Fibroblast of lung (primary cell): ENCODE results near the gene SORCS3. TPM values are rescaled to one million over a fixed set of nuclear protein-coding genes. Genes with fewer than 3 reads are reported as not detected.

Source experiments
- DNase-seq, 2 donors: peaks; one replicate each; pipeline versions ENCODE4 v3.0.0 to v3.0.0-alpha.2; 2010; ENCODE audit warnings: low read depth in 2 of 2
- H2AFZ ChIP-seq: 2 replicates; pipeline ENCODE4 v1.5.1; 2012; ENCODE audit warnings: low read length, control low read depth, inconsistent platforms
- H3K27ac ChIP-seq: 2 replicates; pipeline ENCODE4 v1.5.1; 2011; ENCODE audit warnings: low read length, control low read depth; ENCODE audit not compliant: insufficient read depth
- H3K27me3 ChIP-seq: 2 replicates; pipeline ENCODE4 v1.5.1; 2011; ENCODE audit warnings: mild to moderate bottlenecking, low read length; ENCODE audit not compliant: control insufficient read depth, insufficient read depth
- H3K36me3 ChIP-seq: 2 replicates; pipeline ENCODE4 v1.5.1; 2011; ENCODE audit warnings: low read length; ENCODE audit not compliant: control insufficient read depth, insufficient read depth
- H3K4me1 ChIP-seq: 2 replicates; pipeline ENCODE4 v1.5.1; 2011; ENCODE audit warnings: low read length; ENCODE audit not compliant: control insufficient read depth, insufficient read depth; ENCODE audit errors: extremely low read depth
- H3K4me2 ChIP-seq: 2 replicates; pipeline ENCODE4 v1.5.1; 2011; ENCODE audit warnings: low read length, control low read depth; ENCODE audit not compliant: insufficient read depth; ENCODE audit errors: extremely low read depth
- H3K4me3 ChIP-seq, 4 experiments: fragments of 200-600 bp in 1 of 4; sonication (generic) in 1 of 4; replicated peaks in 1 of 4; 2 replicates each; pipeline ENCODE4 v1.5.1; 2011 to 2016; ENCODE audit warnings: low read length in 4 of 4, low read depth in 3 of 4, mild to moderate bottlenecking in 3 of 4, control low read depth in 2 of 4, inconsistent platforms in 1 of 4, mixed read lengths in 1 of 4; ENCODE audit not compliant: insufficient read depth in 1 of 4; ENCODE audit errors: control extremely low read depth in 1 of 4
- H3K79me2 ChIP-seq: 2 replicates; pipeline ENCODE4 v1.5.1; 2012; ENCODE audit warnings: mild to moderate bottlenecking, low read length, inconsistent platforms; ENCODE audit not compliant: control insufficient read depth, insufficient read depth
- H3K9ac ChIP-seq: 2 replicates; pipeline ENCODE4 v1.5.1; 2011; ENCODE audit warnings: mild to moderate bottlenecking, low read length, control low read depth; ENCODE audit not compliant: insufficient read depth
- H3K9me3 ChIP-seq: 2 replicates; pipeline ENCODE4 v1.5.1; 2012; ENCODE audit warnings: low read depth, low read length; ENCODE audit not compliant: control insufficient read depth, insufficient read depth
- H4K20me1 ChIP-seq: 2 replicates; pipeline ENCODE4 v1.5.1; 2011; ENCODE audit warnings: low read length; ENCODE audit not compliant: control insufficient read depth, insufficient read depth; ENCODE audit errors: extremely low read depth
- EZH2 ChIP-seq: IDR thresholded peaks from 2 replicates; pipeline ENCODE4 v1.5.1; 2012; ENCODE audit warnings: low read length, control low read depth, mild to moderate bottlenecking; ENCODE audit errors: missing control alignments
- polyA plus RNA-seq, 2 donors: library from polyadenylated mRNA; depleted of rRNA in 1 of 2; stranded (reverse) in 1 of 2; unstranded in 1 of 2; fragments of >200 nt; gene quantifications; 2 replicates each; pipeline ENCODE4 v1.2.1, GENCODE V29; 2011 to 2012; ENCODE audit warnings: missing spikeins in 1 of 2
- total RNA-seq: library from RNA; depleted of rRNA; stranded (reverse); fragments of >200 nt; gene quantifications from 2 replicates; pipeline ENCODE4 v1.2.1, GENCODE V29; 2014
- TF ChIP-seq, protein P1 (sequence below), 2 donors: IDR thresholded peaks in 1 of 2; conservative IDR thresholded peaks in 1 of 2; 1 replicate in 1 of 2; 2 replicates in 1 of 2; pipeline ENCODE4 v1.5.1; 2011 to 2012; ENCODE audit warnings: low read length in 2 of 2, control low read depth in 1 of 2, inconsistent platforms in 1 of 2, low read depth in 1 of 2, mild to moderate bottlenecking in 1 of 2

Gene SORCS3
- total and polyA plus RNA-seq, 2 donors (not counting 1 experiment from before 2014, with no cell fraction given) = not detected

DNA sequence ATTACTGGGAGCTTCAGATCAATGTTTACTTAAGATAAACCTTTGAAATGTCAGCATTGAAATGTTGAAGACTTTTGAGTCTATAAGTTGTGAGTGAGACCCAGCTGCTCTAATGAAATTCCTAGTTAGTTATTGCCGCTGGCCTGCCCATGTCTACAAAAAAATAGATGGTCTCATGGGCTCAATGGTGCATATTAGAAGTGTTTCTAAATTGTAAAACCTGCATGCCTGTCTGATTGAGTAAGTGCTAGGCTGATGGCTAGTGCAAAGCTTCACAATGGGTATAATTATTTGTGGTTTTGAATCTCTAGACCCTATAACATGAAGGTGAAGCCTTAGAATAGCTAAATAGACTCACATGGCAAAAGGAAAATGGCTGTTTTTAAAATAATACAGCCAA, 234.5 kb downstream of the SORCS3 start:
- no peaks in the 10 kb centered on the region for H3K9me3 ChIP-seq
- H3K4me2 ChIP-seq = no peak overlapping the region
- H3K36me3 ChIP-seq = no peaks in the 10 kb centered on the region
- no peaks in the 10 kb centered on the region for H3K27me3 ChIP-seq
- TF ChIP-seq, protein P1, sequence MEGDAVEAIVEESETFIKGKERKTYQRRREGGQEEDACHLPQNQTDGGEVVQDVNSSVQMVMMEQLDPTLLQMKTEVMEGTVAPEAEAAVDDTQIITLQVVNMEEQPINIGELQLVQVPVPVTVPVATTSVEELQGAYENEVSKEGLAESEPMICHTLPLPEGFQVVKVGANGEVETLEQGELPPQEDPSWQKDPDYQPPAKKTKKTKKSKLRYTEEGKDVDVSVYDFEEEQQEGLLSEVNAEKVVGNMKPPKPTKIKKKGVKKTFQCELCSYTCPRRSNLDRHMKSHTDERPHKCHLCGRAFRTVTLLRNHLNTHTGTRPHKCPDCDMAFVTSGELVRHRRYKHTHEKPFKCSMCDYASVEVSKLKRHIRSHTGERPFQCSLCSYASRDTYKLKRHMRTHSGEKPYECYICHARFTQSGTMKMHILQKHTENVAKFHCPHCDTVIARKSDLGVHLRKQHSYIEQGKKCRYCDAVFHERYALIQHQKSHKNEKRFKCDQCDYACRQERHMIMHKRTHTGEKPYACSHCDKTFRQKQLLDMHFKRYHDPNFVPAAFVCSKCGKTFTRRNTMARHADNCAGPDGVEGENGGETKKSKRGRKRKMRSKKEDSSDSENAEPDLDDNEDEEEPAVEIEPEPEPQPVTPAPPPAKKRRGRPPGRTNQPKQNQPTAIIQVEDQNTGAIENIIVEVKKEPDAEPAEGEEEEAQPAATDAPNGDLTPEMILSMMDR (conservative IDR thresholded peaks at IDR 0.05 in 1 of 2, IDR thresholded peaks at IDR 0.05 in 1 of 2; ENCODE audit: low read depth in 1 of 2, low read length in 2 of 2) = no peak
- TF ChIP-seq EZH2 = no peak
- DNase-seq = no peak
- no peaks in the 10 kb centered on the region for H4K20me1 ChIP-seq
- H2AFZ ChIP-seq = no peak overlapping the region
- no peaks in the 10 kb centered on the region for H3K79me2 ChIP-seq
- no peak overlapping the region for H3K27ac ChIP-seq
- H3K9ac ChIP-seq = no peak overlapping the region
- no peak overlapping the region for H3K4me3 ChIP-seq
- H3K4me1 ChIP-seq = no peaks in the 10 kb centered on the region

DNA sequence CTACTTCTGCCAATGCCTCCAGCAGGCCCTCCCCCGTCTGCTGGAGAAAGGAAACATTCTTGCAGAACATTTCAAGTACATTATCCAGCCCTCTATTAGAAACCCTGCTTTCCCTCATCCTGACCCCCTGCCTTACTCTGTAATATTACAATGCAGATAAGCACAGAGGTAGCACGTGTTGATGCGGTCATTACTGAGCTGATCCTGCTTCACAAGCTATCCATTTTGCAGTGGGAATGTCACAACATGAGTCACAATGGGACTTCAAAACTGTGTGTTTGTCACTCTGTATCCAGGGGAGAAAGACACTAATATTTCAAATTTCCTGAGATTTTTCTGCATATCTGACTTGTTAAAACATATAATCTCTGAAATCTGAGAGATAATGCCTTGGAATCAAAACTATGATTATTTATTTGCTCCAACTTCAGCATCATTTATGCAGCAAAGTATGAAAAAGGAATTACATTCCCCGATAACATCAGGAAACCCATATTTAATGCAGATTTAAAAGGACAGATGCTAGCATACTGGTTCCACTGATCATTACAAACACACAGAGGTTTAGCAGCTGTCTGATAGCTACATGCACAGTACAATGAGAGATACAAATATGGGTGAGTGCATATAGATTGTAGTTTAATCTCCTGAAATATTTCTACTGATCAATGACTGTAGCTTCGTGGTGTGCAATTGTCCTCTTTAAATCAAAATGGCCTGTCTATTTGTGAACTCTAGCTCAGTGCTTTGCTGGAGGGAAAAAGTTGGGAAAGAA, 239.7 kb downstream of the SORCS3 start:
- H3K9me3 ChIP-seq = no peaks in the 10 kb centered on the region
- H3K79me2 ChIP-seq = no peaks in the 10 kb centered on the region
- no peak overlapping the region for H3K4me2 ChIP-seq
- H3K4me1 ChIP-seq = no peaks in the 10 kb centered on the region
- DNase-seq = no peak
- no peaks in the 10 kb centered on the region for H3K36me3 ChIP-seq
- no peaks in the 10 kb centered on the region for H4K20me1 ChIP-seq
- H3K4me3 ChIP-seq = no peak overlapping the region
- H3K27me3 ChIP-seq = no peaks in the 10 kb centered on the region
- no peak overlapping the region for H2AFZ ChIP-seq
- TF ChIP-seq EZH2 = no peak
- TF ChIP-seq, protein P1 (conservative IDR thresholded peaks at IDR 0.05 in 1 of 2, IDR thresholded peaks at IDR 0.05 in 1 of 2; ENCODE audit: low read depth in 1 of 2, low read length in 2 of 2) = no peak
- H3K9ac ChIP-seq = no peak overlapping the region
- H3K27ac ChIP-seq = no peak overlapping the region

DNA sequence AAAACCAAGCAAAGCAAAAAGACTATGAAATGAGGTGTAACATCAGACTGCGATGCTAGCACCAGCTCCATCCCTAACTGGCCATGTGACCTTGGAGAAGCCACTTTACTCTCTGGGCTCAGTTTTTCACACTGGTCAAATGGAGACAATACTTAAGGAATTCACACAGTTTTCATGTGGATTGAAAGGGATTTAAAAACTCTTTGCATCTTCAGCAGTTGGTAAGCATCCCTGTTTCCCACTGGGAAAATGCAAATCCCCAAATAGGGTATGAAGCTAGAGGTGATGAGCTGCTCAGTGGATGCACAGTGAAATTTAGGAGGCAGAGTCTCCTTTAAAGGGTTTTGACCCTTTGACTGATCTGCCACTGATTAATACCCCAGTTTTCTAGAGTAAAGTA, 240.7 kb downstream of the SORCS3 start:
- no peak overlapping the region for H3K9ac ChIP-seq
- H3K36me3 ChIP-seq = no peaks in the 10 kb centered on the region
- no peaks in the 10 kb centered on the region for H3K9me3 ChIP-seq
- H3K27me3 ChIP-seq = no peaks in the 10 kb centered on the region
- no peaks in the 10 kb centered on the region for H4K20me1 ChIP-seq
- no peaks in the 10 kb centered on the region for H3K4me1 ChIP-seq
- no peak overlapping the region for H2AFZ ChIP-seq
- no peak overlapping the region for H3K4me3 ChIP-seq
- H3K79me2 ChIP-seq = no peaks in the 10 kb centered on the region
- no peak for TF ChIP-seq EZH2
- TF ChIP-seq, protein P1 (conservative IDR thresholded peaks at IDR 0.05 in 1 of 2, IDR thresholded peaks at IDR 0.05 in 1 of 2; ENCODE audit: low read depth in 1 of 2, low read length in 2 of 2) = no peak
- H3K27ac ChIP-seq = no peak overlapping the region
- no peak overlapping the region for H3K4me2 ChIP-seq
- DNase-seq = no peak
